Osteocyte (in vitro differentiated cells): ENCODE results near the gene APBB1IP. TPM values are rescaled to one million over a fixed set of nuclear protein-coding genes. Genes with fewer than 3 reads are reported as not detected.
"Not testable (repeated sequence)": the region's sequence is repeated elsewhere in the genome, so short reads cannot be mapped to it uniquely, and the experiment has no call there.

Experiments used
- DNase-seq: peaks from one replicate; pipeline ENCODE4 v3.0.0; 2021; ENCODE audit warnings: mixed read lengths; ENCODE audit not compliant: unreplicated experiment; ENCODE audit errors: extremely low spot score
- H3K27ac Mint-ChIP-seq: one replicate; pipeline ENCODE4 v1.8.0; 2021; ENCODE audit warnings: mild to moderate bottlenecking, mixed read lengths; ENCODE audit not compliant: unreplicated experiment
- H3K27me3 Mint-ChIP-seq: one replicate; pipeline ENCODE4 v1.8.0; 2021; ENCODE audit warnings: mixed read lengths; ENCODE audit not compliant: unreplicated experiment
- H3K36me3 Mint-ChIP-seq: one replicate; pipeline ENCODE4 v1.8.0; 2021; ENCODE audit warnings: mixed read lengths; ENCODE audit not compliant: unreplicated experiment
- H3K4me1 Mint-ChIP-seq: one replicate; pipeline ENCODE4 v1.8.0; 2021; ENCODE audit warnings: mixed read lengths; ENCODE audit not compliant: unreplicated experiment
- H3K4me3 Mint-ChIP-seq: one replicate; pipeline ENCODE4 v1.8.0; 2021; ENCODE audit warnings: mild to moderate bottlenecking, moderate library complexity, mixed read lengths; ENCODE audit not compliant: unreplicated experiment
- H3K9me3 Mint-ChIP-seq: one replicate; pipeline ENCODE4 v1.8.0; 2021; ENCODE audit warnings: mixed read lengths; ENCODE audit not compliant: unreplicated experiment
- CTCF ChIP-seq: fragments of 200-600 bp; sonication (generic); IDR thresholded peaks from 2 replicates; pipeline ENCODE4 v1.5.0; 2021; ENCODE audit warnings: antibody characterized with exemption, mild to moderate bottlenecking, moderate library complexity
- total RNA-seq: library from RNA; stranded (reverse); gene quantifications from 2 replicates; pipeline ENCODE4 v1.2.1, GENCODE V29; 2021

APBB1IP gene
- total RNA-seq, 1 donor from 2014 or later = not detected

GRCh38 chr10:26588611-26589010 is 150.5 kb downstream of the APBB1IP start:
- DNase-seq = no peak
- Mint-ChIP-seq H3K9me3 (no peaks in the 10 kb centered on the region), H3K4me1 (no peaks in the 10 kb centered on the region), H3K27me3 (peaks cover 5% of the 10 kb centered on the region), H3K27ac (no peak overlapping the region), H3K36me3 (no peaks in the 10 kb centered on the region), H3K4me3 (no peak overlapping the region)
- TF ChIP-seq CTCF = no peak

- not testable (repeated sequence) for H3K4me1 Mint-ChIP-seq, H3K36me3 Mint-ChIP-seq, H3K27ac Mint-ChIP-seq, H3K9me3 Mint-ChIP-seq, H3K27me3 Mint-ChIP-seq, DNase-seq, H3K4me3 Mint-ChIP-seq
These were observed 151.7 kb downstream of the APBB1IP start for GRCh38 chr10:26589813-26590212.

GRCh38 chr10:26593896-26594295 is 155.8 kb downstream of the APBB1IP start:
- no peak overlapping the region for H3K27ac Mint-ChIP-seq
- no peaks in the 10 kb centered on the region for H3K36me3 Mint-ChIP-seq
- no peaks in the 10 kb centered on the region for H3K9me3 Mint-ChIP-seq
- no peak for TF ChIP-seq CTCF
- no peak for DNase-seq
- peaks cover 5% of the 10 kb centered on the region for H3K27me3 Mint-ChIP-seq
- H3K4me3 Mint-ChIP-seq = no peak overlapping the region
- no peaks in the 10 kb centered on the region for H3K4me1 Mint-ChIP-seq

- H3K4me1 Mint-ChIP-seq, H3K4me3 Mint-ChIP-seq, H3K27me3 Mint-ChIP-seq, H3K27ac Mint-ChIP-seq, H3K9me3 Mint-ChIP-seq, DNase-seq, H3K36me3 Mint-ChIP-seq: not testable (repeated sequence)
These were observed 165.1 kb downstream of the APBB1IP start for GRCh38 chr10:26603283-26603682.

- DNase-seq, H3K4me3 Mint-ChIP-seq, H3K4me1 Mint-ChIP-seq, H3K27ac Mint-ChIP-seq, H3K36me3 Mint-ChIP-seq, H3K27me3 Mint-ChIP-seq, H3K9me3 Mint-ChIP-seq: not testable (repeated sequence)
These were observed 166.4 kb downstream of the APBB1IP start for GRCh38 chr10:26604320-26605093.

- TF ChIP-seq CTCF = peak; percentile 61
- DNase-seq, H3K27ac Mint-ChIP-seq, H3K4me3 Mint-ChIP-seq, H3K36me3 Mint-ChIP-seq, H3K27me3 Mint-ChIP-seq, H3K4me1 Mint-ChIP-seq, H3K9me3 Mint-ChIP-seq: not testable (repeated sequence)
These were observed 168.3 kb downstream of the APBB1IP start for GRCh38 chr10:26606389-26606877.
